ENCODE data around the gene PLA2G12A.

The PLA2G12A gene

DNA sequence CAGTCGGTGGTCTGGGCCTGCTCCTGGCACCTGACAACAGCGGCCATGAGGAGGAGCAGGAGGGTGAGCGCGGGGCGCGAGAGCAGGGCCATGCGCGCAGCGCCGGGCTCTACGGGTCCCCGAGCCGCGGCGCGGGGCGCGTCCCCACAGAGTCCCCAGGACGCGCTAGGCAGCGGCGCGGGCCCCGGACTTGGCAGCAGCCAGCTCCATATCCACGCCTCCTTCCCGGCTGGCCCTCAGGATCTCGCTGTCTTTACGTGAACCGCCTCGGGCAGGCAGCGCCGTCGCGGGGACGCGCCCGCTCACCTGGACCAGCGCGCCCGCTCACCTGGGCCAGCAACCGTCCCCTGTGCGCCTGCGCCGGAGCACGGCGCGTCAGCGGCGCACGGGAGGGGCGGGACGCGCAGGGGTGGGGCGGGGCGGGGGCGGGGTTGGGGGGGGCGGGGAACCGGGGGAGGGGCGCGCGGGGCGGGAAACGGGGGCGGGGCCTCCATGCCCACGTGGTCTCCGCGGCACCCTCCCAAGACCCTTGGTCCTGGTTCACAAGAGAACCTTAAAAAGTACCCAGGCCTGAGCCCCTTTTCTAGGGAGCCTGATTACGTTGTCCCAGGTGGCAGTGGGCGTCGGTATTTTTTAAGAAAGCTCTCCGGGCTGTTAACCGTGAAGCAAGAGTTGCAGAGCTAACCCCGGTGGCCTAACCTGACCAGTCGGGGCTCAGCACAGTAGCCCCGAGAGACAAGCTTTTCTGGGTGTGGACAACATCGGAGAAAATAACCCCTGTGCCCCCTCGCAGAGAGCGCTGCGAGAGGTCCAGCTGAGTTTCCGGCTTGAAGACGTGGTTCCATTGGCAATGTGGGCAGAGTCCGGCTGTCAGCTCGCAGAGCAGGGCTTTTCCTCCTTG is at the start of gene PLA2G12A:
Gene PLA2G12A (minus strand): TSS at position 353 of the 901 bp plus-strand sequence. CDS start 261 bp downstream, at position 92.
- peak; percentile 82 for DNase-seq (ENCODE audit: low spot score)

DNA sequence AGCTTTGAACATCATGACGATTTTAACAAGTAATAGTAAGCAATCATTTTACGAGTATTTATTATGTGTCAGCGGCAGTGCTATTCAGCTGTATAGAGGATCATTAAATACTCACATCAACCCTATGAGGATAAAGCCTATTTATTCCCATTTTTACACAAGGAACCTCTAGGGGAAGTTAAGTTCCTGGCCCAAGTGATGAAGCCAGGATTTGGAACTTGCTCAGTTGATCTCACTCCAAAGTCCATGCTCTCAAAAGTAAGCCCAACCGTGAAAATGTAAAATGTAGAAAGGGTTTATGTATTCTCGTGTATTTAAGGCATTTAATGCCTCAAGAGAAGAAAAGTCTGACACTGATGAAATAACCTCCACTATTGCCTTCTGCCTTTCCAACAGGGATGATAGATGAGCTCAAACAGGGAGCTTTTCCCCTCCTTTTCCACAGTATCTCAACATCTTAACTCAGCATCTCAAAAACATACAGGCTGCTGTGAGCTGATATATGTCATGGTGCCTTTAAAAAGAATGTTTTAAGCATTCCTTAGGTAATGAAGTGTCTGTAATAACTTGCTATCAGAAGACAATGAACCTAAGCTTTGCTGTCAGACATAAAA is 35.0 kb upstream of the PLA2G12A start:
- DNase-seq (ENCODE audit: low spot score), result no peak

GRCh38 chr4:109764376-109764775 is 34.5 kb upstream of the PLA2G12A start:
- DNase-seq (ENCODE audit: low spot score), result no peak

- DNase-seq (ENCODE audit: low spot score), result no peak
Measured at GRCh38 chr4:109760682-109761081, 30.8 kb upstream of the PLA2G12A start.

DNA sequence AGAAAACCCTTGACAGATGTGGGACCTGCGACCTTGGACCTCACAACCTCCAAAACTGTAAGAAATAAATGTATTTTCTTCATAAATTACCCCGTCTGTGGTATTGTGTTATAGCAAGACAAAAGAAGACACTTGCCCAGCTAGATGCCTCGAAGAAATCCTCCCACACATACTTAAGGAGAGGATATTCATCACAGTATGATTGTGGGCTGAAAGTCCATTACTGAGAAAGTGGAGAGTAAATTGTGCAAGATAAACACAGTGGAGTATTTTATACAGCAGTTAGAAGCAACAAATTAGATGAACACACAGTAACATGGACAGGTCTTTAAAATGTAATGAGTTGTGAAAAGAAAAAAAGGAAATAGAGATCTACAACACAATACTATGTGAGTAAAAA is 25.8 kb upstream of the PLA2G12A start:
- DNase-seq (ENCODE audit: low spot score), result no peak

GRCh38 chr4:109754093-109754857 is 24.4 kb upstream of the PLA2G12A start:
- no peak for DNase-seq (ENCODE audit: low spot score)

- DNase-seq (ENCODE audit: low spot score), result no peak
Measured at GRCh38 chr4:109752525-109752924, 22.7 kb upstream of the PLA2G12A start.

- DNase-seq (ENCODE audit: low spot score), result no peak
Measured at GRCh38 chr4:109751852-109752251, 22.0 kb upstream of the PLA2G12A start.

GRCh38 chr4:109750652-109751244 is 20.9 kb upstream of the PLA2G12A start:
- DNase-seq (ENCODE audit: low spot score), result no peak

DNA sequence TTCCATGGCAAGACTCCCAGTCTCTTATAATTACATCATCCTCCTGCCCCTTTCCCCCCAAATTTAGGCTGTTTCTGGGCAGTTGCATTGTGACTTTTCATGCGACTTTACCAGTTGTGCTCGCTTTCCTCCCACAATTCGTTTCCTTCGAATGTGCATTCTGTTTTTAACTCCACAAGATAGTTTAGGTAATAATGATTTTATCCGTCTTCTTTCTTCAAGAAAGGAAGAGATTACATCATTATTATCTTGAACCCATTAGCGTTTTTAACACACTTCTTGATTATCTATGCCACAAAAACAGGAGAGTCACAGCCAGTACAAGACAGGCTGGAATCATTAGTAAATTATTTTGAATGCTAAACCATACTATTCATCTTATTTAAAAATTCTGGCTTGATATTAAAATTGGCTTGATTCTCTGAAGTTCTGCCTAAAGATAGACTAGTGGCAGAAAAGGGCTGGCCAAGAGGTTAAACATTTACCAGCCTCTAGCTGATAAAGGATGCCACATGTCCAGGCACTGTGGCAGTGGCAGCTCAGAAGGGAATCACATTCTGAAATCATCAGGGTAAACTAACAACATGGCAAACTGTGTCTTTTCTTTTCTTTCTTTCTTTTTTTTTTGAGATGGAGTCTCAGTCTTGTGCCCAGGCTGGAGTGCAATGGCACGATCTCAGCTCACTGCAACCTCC is 19.7 kb upstream of the PLA2G12A start:
- no peak for DNase-seq (ENCODE audit: low spot score)

DNA sequence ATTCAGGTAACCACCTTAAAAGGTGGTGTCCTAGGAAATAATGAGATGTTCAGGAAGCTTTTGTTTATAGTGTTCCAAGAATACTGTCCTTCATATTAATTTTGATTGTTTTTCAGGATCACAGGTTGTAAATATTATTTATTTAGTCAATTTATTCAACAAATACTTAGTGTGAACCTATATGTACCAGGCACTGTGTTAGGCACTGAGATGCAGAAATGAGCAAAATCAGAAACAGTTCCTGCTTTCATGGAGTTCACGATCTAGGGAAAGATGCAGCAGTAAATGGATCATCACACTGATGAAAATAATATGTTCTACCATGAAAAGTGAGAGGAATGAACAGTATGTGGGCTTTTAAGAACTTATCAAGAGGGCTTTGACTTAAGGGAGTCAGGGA is 18.2 kb upstream of the PLA2G12A start:
- DNase-seq (ENCODE audit: low spot score), result no peak

- no peak for DNase-seq (ENCODE audit: low spot score)
Measured at GRCh38 chr4:109746728-109747127, 16.9 kb upstream of the PLA2G12A start.

GRCh38 chr4:109745830-109746229 is 16.0 kb upstream of the PLA2G12A start:
- no peak for DNase-seq (ENCODE audit: low spot score)

- no peak for DNase-seq (ENCODE audit: low spot score)
Measured at GRCh38 chr4:109739547-109739946, 9.7 kb upstream of the PLA2G12A start.

DNA sequence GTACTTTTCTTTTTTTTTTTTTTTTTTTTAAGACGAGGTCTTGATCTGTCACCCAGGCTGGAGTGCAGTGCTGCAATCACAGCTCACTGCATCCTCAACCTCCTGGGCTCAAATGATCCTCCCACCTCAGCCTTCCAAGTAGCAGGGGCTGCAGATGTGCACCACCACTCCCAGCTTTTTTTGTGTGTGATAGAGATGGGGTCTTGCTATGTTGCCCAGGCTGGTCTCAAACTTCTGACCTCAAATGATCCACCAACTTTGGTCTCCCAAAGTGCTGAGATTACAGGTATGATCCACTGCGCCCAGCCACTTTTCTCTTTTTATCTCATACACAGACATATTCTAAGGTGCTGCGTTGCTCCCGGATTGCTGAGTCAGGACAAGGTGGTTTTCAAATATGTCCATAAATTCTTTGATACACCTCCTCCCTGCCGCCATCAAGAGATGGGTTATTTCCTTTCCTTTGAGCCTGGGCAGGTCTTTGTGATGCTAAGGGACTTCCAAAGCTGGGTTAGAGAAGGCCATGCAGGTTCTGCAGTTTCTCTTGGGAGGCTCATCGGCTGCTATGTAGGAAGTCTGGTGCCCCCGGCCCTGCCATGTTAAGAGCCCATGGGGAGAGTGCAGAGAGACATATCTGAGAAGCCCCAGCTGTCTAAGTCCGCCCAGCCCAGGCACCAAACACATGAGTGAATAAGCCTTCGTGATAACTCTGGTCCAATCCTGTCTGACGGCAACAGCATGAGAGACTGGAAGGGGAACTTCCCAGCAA is 8.4 kb upstream of the PLA2G12A start:
- no peak for DNase-seq (ENCODE audit: low spot score)

DNA sequence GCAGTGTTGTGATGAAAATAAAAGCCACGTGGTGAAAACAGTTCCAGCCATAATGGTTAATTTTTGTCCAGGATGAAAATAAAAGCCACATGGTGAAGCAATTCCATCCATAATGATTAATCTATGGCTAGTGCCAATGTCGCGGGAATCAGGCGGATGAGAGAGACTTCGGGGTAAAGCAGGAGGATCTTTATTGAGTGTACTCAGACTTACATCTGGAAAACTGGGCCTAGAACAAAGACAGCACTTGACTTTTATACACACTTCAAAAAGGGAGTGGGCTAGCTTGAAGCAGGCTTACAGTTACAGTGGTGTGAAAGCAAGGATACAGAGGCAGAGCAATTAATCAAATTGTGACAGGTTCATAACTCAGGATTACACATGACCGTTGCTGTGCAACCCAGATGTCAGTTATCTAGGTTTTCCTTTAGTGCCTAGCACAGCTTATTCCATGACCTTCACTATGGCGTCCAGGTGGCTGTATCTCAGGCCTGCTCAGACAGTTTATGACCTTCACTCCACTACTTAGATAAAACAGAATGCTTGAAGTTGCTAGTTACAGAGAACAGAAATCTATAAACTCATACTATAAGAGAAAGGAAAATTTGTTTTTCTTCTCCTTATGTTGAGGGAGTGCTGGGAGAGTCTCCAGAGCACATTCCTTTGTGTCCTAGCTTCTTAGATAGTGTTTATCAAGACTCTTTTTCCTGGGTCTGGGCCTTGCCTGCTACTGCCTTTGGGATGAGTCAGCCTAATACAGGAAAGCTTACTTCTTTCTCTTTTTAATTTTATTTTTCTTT is 5.9 kb upstream of the PLA2G12A start:
- DNase-seq (ENCODE audit: low spot score), result no peak

GRCh38 chr4:109733728-109734127 is 3.9 kb upstream of the PLA2G12A start:
- DNase-seq (ENCODE audit: low spot score), result no peak

GRCh38 chr4:109730619-109731545 is 1.0 kb upstream of the PLA2G12A start:
- DNase-seq (ENCODE audit: low spot score), result no peak
